Activated CD4-positive, alpha-beta memory T cell treated with anti-CD3 and anti-CD28 coated beads, Interleukin-2, amount 10 ng/mL, durations not matched to agents 7 days and 5 days (primary cell): ENCODE measurements around the gene NLRP8. TPM values are rescaled to one million over a fixed set of nuclear protein-coding genes. Genes with fewer than 3 reads are reported as not detected.
"Not testable (repeated sequence)": the region's sequence is repeated elsewhere in the genome, so short reads cannot be mapped to it uniquely, and the experiment has no call there.

Experiments
- CTCF ChIA-PET: fragments of 350-600 bp; sonication (Branson Sonifier 250); formaldehyde crosslinking; loops from one replicate; lab custom pipeline; 2021; ENCODE audit warnings: antibody characterized with exemption, inconsistent platforms; lab: Charles Lee
- POLR2A ChIA-PET: fragments of 350-600 bp; sonication (Branson Sonifier 250); formaldehyde crosslinking; loops from one replicate; lab custom pipeline; 2021; ENCODE audit warnings: antibody characterized with exemption; lab: Charles Lee
- DNase-seq: peaks from one replicate; pipeline ENCODE4 v3.0.0-alpha.2; 2020
- H3K27ac Mint-ChIP-seq: one replicate; pipeline ENCODE4 v1.8.0; 2021; ENCODE audit warnings: mild to moderate bottlenecking, mixed read lengths
- H3K27me3 Mint-ChIP-seq: one replicate; pipeline ENCODE4 v1.8.0; 2021; ENCODE audit warnings: mixed read lengths
- H3K36me3 Mint-ChIP-seq: one replicate; pipeline ENCODE4 v1.8.0; 2021; ENCODE audit warnings: low read depth, mixed read lengths
- H3K4me1 Mint-ChIP-seq: one replicate; pipeline ENCODE4 v1.8.0; 2021; ENCODE audit warnings: mixed read lengths
- H3K4me3 Mint-ChIP-seq: one replicate; pipeline ENCODE4 v1.8.0; 2021; ENCODE audit warnings: mild to moderate bottlenecking, mixed read lengths
- H3K9me3 Mint-ChIP-seq: one replicate; pipeline ENCODE4 v1.8.0; 2021; ENCODE audit warnings: mixed read lengths
- total RNA-seq, 2 experiments: library from RNA; stranded (reverse); gene quantifications; one replicate each; pipeline ENCODE4 v1.2.3, GENCODE V29; 2021

Gene NLRP8
- total RNA-seq, 2 experiments from 2014 or later: not detected

- CTCF ChIA-PET: no interaction called here
Observed at GRCh38 chr19:55993492-55993891, 45.9 kb downstream of the NLRP8 start.

DNA sequence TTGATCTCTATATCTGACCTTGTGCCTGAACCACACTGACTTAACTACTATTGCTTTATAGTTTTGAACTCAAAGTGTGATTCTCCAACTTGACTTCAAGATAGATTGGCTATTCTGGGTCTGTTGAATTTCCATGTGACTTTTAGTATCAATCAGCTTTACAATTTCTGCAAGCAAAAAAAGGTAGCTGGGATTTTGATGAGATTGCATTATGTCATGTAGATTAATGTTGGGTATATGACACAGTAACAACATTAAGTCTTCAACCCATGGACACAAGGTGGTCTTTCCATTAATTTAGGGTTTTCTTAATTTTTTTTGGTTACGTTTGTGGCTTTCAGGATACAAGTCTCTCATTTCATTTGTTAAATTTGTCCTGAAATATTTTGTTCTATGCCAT lies 67.1 kb downstream of the NLRP8 start:
- POLR2A ChIA-PET: no interaction called here
- no peaks in the 10 kb centered on the region for H3K36me3 Mint-ChIP-seq
- DNase-seq: no peak
- peaks cover 28% of the 10 kb centered on the region for H3K9me3 Mint-ChIP-seq
- H3K27me3 Mint-ChIP-seq: no peaks in the 10 kb centered on the region
- CTCF ChIA-PET: no interaction called here
- no peaks in the 10 kb centered on the region for H3K4me1 Mint-ChIP-seq
- H3K27ac Mint-ChIP-seq: no peak overlapping the region
- H3K4me3 Mint-ChIP-seq: no peak overlapping the region

More at GRCh38 chr19:55993492-55993891, 45.9 kb downstream of the NLRP8 start:
- POLR2A ChIA-PET: no interaction called here
- no peak overlapping the region for H3K4me3 Mint-ChIP-seq
- peaks cover 23% of the 10 kb centered on the region for H3K9me3 Mint-ChIP-seq
- DNase-seq: no peak
- no peaks in the 10 kb centered on the region for H3K27me3 Mint-ChIP-seq
- H3K36me3 Mint-ChIP-seq: no peaks in the 10 kb centered on the region
- no peak overlapping the region for H3K27ac Mint-ChIP-seq
- H3K4me1 Mint-ChIP-seq: no peaks in the 10 kb centered on the region

DNA sequence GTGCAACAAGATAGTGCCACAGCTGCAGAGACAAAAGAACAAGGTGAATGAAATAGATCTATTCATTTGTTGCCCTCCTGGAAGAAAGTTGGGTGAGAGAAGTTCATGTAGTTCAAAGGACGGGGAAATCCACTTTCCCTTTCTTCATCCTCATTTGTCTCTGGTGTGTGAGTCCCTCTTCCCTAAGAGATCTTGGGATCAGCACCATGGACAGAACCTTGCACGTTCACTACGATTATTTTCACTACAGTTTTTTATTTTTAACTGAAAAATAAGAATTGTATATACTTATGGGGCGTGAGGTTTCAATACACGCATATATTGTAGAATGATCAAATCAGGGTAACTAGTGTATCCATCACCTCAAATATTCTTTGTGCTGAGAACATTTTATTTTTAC lies 68.1 kb downstream of the NLRP8 start:
- ChIA-PET CTCF (no interaction called here), POLR2A (no interaction called here)
- no peaks in the 10 kb centered on the region for H3K36me3 Mint-ChIP-seq
- no peak overlapping the region for H3K27ac Mint-ChIP-seq
- peaks cover 28% of the 10 kb centered on the region for H3K9me3 Mint-ChIP-seq
- H3K4me1 Mint-ChIP-seq: no peaks in the 10 kb centered on the region
- no peaks in the 10 kb centered on the region for H3K27me3 Mint-ChIP-seq
- no peak overlapping the region for H3K4me3 Mint-ChIP-seq
- no peak for DNase-seq

GRCh38 chr19:56019325-56019724 lies 71.7 kb downstream of the NLRP8 start:
- DNase-seq, POLR2A ChIA-PET, H3K4me1 Mint-ChIP-seq, H3K4me3 Mint-ChIP-seq, H3K27me3 Mint-ChIP-seq, CTCF ChIA-PET, H3K36me3 Mint-ChIP-seq, H3K27ac Mint-ChIP-seq: not testable (repeated sequence)
- peaks cover 26% of the 10 kb centered on the region for H3K9me3 Mint-ChIP-seq

GRCh38 chr19:56020355-56020975 lies 72.8 kb downstream of the NLRP8 start:
- H3K27ac Mint-ChIP-seq, H3K36me3 Mint-ChIP-seq, CTCF ChIA-PET, DNase-seq, H3K4me3 Mint-ChIP-seq, H3K27me3 Mint-ChIP-seq, POLR2A ChIA-PET, H3K4me1 Mint-ChIP-seq: not testable (repeated sequence)
- H3K9me3 Mint-ChIP-seq: peaks cover 23% of the 10 kb centered on the region

DNA sequence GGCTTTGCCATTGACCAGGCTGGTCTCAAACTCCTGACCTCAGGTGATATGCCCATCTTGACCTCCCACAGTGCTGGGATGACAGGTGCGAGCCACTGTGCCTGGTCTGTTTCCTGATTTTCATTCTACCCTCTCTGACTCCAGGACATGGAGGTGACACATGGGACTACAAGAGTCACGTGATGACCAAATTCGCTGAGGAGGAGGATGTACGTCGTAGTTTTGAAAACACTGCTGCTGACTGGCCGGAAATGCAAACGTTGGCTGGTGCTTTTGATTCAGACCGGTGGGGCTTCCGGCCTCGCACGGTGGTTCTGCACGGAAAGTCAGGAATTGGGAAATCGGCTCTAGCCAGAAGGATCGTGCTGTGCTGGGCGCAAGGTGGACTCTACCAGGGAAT lies 79.1 kb downstream of the NLRP8 start:
- peaks cover 23% of the 10 kb centered on the region for H3K9me3 Mint-ChIP-seq
- H3K27ac Mint-ChIP-seq: no peak overlapping the region
- no peak overlapping the region for H3K4me3 Mint-ChIP-seq
- ChIA-PET CTCF (no interaction called here), POLR2A (no interaction called here)
- no peaks in the 10 kb centered on the region for H3K27me3 Mint-ChIP-seq
- no peaks in the 10 kb centered on the region for H3K36me3 Mint-ChIP-seq
- H3K4me1 Mint-ChIP-seq: no peaks in the 10 kb centered on the region
- DNase-seq: no peak

Other genes with a start within 250 kb of the NLRP8 start
- gene NLRP9, start 209.4 kb upstream of the NLRP8 start, total RNA-seq: not detected
- not detected for gene RFPL4A, start 188.7 kb upstream of the NLRP8 start, total RNA-seq
- gene RFPL4AL1, start 178.7 kb upstream of the NLRP8 start, total RNA-seq: not detected
- gene NLRP11, start 115.8 kb upstream of the NLRP8 start, total RNA-seq: not detected
- gene NLRP4, start 111.3 kb upstream of the NLRP8 start, total RNA-seq: not detected
- not detected for gene NLRP13, start 15.5 kb upstream of the NLRP8 start, total RNA-seq
- not detected for gene NLRP5, start 38.9 kb downstream of the NLRP8 start, total RNA-seq
- 10 to 100 TPM; 30.0 to 31.1 TPM for gene ZNF787, start 173.5 kb downstream of the NLRP8 start, total RNA-seq
- 10 to 100 TPM; 25.7 to 26.3 TPM for gene ZNF444, start 193.5 kb downstream of the NLRP8 start, total RNA-seq
- not detected for gene GALP, start 228.2 kb downstream of the NLRP8 start, total RNA-seq
- gene ZSCAN5B, start 250.0 kb downstream of the NLRP8 start, total RNA-seq: not detected